Mesenchymal stem cell (in vitro differentiated cells and primary cell): ENCODE results near the gene MARK4. TPM values are rescaled to one million over a fixed set of nuclear protein-coding genes. Genes with fewer than 3 reads are reported as not detected.

Experiments used
- DNase-seq: peaks from one replicate; pipeline ENCODE4 v3.0.0-alpha.2; 2013
- H2AFZ ChIP-seq: one replicate; pipeline ENCODE4 v1.6.1; 2013; ENCODE audit warnings: low read depth, mild to moderate bottlenecking, control low read depth, inconsistent platforms, low read length, moderate library complexity
- H2AK5ac ChIP-seq: 2 replicates; pipeline ENCODE4 v1.6.1; 2013; ENCODE audit warnings: low read length, moderate library complexity, mild to moderate bottlenecking, inconsistent platforms; ENCODE audit not compliant: severe bottlenecking
- H2BK120ac ChIP-seq: one replicate; pipeline ENCODE4 v1.6.1; 2013; ENCODE audit warnings: low read depth, mild to moderate bottlenecking, inconsistent platforms, low read length, moderate library complexity
- H2BK12ac ChIP-seq, 2 experiments: one replicate each; pipeline ENCODE4 v1.6.1; 2013; ENCODE audit warnings: inconsistent platforms in 2 of 2, low read length in 2 of 2, mild to moderate bottlenecking in 2 of 2, moderate library complexity in 2 of 2, control low read depth in 1 of 2
- H2BK15ac ChIP-seq: one replicate; pipeline ENCODE4 v1.6.1; 2013; ENCODE audit warnings: mild to moderate bottlenecking, low read depth, inconsistent platforms; ENCODE audit not compliant: poor library complexity, severe bottlenecking
- H2BK5ac ChIP-seq: 2 replicates; pipeline ENCODE4 v1.6.1; 2013; ENCODE audit warnings: low read depth, mild to moderate bottlenecking, low read length, control low read depth, inconsistent platforms; ENCODE audit not compliant: poor library complexity, severe bottlenecking
- H3K14ac ChIP-seq, 2 experiments: one replicate each; pipeline ENCODE4 v1.6.1; 2013; ENCODE audit warnings: inconsistent platforms in 2 of 2, low read length in 2 of 2, control low read depth in 1 of 2, mild to moderate bottlenecking in 1 of 2, moderate library complexity in 1 of 2
- H3K18ac ChIP-seq, 2 experiments: one replicate each; pipeline ENCODE4 v1.6.1; 2013; ENCODE audit warnings: inconsistent platforms in 2 of 2, low read length in 2 of 2, control low read depth in 1 of 2, low read depth in 1 of 2, mild to moderate bottlenecking in 1 of 2
- H3K23ac ChIP-seq, 2 experiments: one replicate each; pipeline ENCODE4 v1.6.1; 2013; ENCODE audit warnings: inconsistent platforms in 2 of 2, low read length in 2 of 2, mild to moderate bottlenecking in 2 of 2, moderate library complexity in 2 of 2, control low read depth in 1 of 2
- H3K27ac ChIP-seq: 2 replicates; pipeline ENCODE4 v1.5.1; 2013; ENCODE audit warnings: mild to moderate bottlenecking, moderate library complexity, low read length, control low read depth, inconsistent platforms; ENCODE audit not compliant: poor library complexity, severe bottlenecking
- H3K27me3 ChIP-seq, 2 experiments: 2 replicates each; pipeline versions ENCODE4 v1.6.1 to v1.7.0; 2013; ENCODE audit warnings: low read length in 2 of 2, mild to moderate bottlenecking in 2 of 2, moderate library complexity in 2 of 2, control low read depth in 1 of 2, inconsistent platforms in 1 of 2; ENCODE audit not compliant: control insufficient read depth in 1 of 2, insufficient read depth in 1 of 2
- H3K36me3 ChIP-seq, 2 experiments: 2 replicates each; pipeline versions ENCODE4 v1.6.1 to v1.7.0; 2013; ENCODE audit warnings: low read length in 2 of 2, control low read depth in 1 of 2, inconsistent platforms in 1 of 2, low read depth in 1 of 2, mild to moderate bottlenecking in 1 of 2; ENCODE audit not compliant: insufficient read depth in 2 of 2, control insufficient read depth in 1 of 2
- H3K4ac ChIP-seq, 2 experiments: one replicate each; pipeline ENCODE4 v1.6.1; 2013; ENCODE audit warnings: inconsistent platforms in 2 of 2, low read length in 2 of 2, mild to moderate bottlenecking in 2 of 2, moderate library complexity in 2 of 2, control low read depth in 1 of 2, low read depth in 1 of 2
- H3K4me1 ChIP-seq: 2 replicates; pipeline ENCODE4 v1.6.1; 2013; ENCODE audit warnings: low read depth, low read length, control low read depth; ENCODE audit not compliant: control insufficient read depth, insufficient read depth
- H3K4me2 ChIP-seq: 2 replicates; pipeline ENCODE4 v1.6.1; 2013; ENCODE audit warnings: low read length, mild to moderate bottlenecking, inconsistent platforms; ENCODE audit not compliant: poor library complexity, severe bottlenecking
- H3K4me3 ChIP-seq, 2 experiments: 2 replicates each; pipeline versions ENCODE4 v1.5.1 to v1.7.0; 2013; ENCODE audit warnings: low read length in 2 of 2, mild to moderate bottlenecking in 2 of 2, control low read depth in 1 of 2, low read depth in 1 of 2; ENCODE audit not compliant: insufficient read depth in 1 of 2
- H3K79me1 ChIP-seq: replicated peaks from 2 replicates; pipeline ENCODE4 v1.6.1; 2013; ENCODE audit warnings: mild to moderate bottlenecking, control low read depth, low read length, inconsistent platforms; ENCODE audit not compliant: poor library complexity, severe bottlenecking
- H3K9ac ChIP-seq: 2 replicates; pipeline ENCODE4 v1.7.0; 2013; ENCODE audit warnings: mild to moderate bottlenecking, low read length, moderate library complexity
- H3K9me3 ChIP-seq: 2 replicates; pipeline ENCODE4 v1.7.0; 2013; ENCODE audit warnings: mild to moderate bottlenecking, low read length; ENCODE audit not compliant: control insufficient read depth
- H4K8ac ChIP-seq: one replicate; pipeline ENCODE4 v1.6.1; 2013; ENCODE audit warnings: inconsistent platforms, mild to moderate bottlenecking, low read length, moderate library complexity
- H4K91ac ChIP-seq: one replicate; pipeline ENCODE4 v1.6.1; 2013; ENCODE audit warnings: mild to moderate bottlenecking, low read length, inconsistent platforms
- whole genome bisulfite sequencing: methylation state at CpG from one replicate; pipeline ENCODE4 v1.1.7; 2013; ENCODE audit warnings: mixed read lengths; 5-methylcytosine and 5-hydroxymethylcytosine counted together
- polyA plus RNA-seq, 2 experiments: library from polyadenylated mRNA; stranded (reverse); fragments of 200-250 nt; gene quantifications; one replicate each; pipeline ENCODE4 v1.2.3, GENCODE V29; 2013

MARK4 gene
- polyA plus RNA-seq (2013, experiment 1 of 2), result 36.1 TPM
- polyA plus RNA-seq (2013, experiment 2 of 2), result 35.6 TPM

DNA sequence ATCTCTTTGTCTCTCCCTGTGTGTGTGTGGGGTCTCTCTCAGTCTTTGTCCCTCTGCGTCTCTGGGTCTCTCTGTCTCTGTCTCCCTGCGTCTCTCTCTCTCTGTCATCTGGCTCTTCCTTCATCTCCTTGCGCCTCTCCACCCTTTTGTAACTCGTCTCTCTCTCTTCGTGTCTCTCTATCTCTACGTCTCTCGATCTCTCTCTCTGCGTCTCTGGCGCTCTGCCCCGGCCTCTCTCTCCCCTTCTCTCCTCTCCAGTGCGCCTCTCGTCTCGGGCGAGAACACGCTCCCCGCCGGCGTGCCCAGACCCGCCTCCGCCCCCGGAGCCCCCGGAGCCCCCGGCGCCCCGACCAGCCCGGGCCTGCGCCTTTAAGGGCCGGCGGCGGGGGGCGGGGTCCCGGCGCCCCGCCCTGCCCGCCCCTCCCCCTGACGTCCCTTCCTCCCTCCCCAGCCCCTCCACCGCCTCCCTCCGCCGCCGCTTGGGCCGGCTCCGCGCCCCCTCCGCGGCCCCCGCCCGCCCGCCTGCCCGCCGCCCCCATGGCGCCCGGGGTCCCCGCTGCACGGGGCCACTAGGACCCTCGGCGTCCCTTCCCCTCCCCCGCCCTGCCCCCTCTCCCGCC lies at the start of gene MARK4:
Gene MARK4, plus strand, starts transcription at position 440 of the 620 bp plus-strand sequence. CDS start 318 bp downstream, outside the sequence.
- DNase-seq, result peak; percentile 61
- peaks cover 9 to 21% of the 10 kb centered on the region in 2 experiments for H3K36me3 ChIP-seq

DNA sequence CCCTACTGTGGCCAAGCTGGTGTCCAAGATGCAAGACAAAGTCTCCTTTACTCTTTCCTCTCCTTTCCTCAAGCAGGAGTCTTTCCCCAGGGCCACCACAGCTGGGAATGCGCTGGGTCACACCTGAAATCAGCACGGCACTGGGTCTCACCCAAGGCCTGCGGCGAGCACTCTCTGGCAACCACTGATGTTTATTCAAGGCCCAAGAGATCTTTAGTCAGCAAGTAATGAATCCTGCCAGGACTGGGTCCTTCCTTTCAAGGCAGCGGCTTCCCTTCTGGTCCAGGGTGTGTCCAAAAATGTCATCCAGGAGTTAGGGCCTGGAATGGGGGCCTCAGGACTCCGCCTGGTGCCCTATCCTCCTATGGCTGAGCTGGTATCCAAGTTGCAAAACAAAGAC lies 48.4 kb upstream of the MARK4 start:
- no peaks in the 10 kb centered on the region for H3K79me1 ChIP-seq
- no peak overlapping the region for H3K23ac ChIP-seq
- no peak overlapping the region for H4K91ac ChIP-seq
- no peak overlapping the region for H3K9ac ChIP-seq
- H4K8ac ChIP-seq, result no peak overlapping the region
- WGBS, result 87% methylated on average over 6 of the region's 6 CpGs
- no peak overlapping the region for H2BK15ac ChIP-seq
- DNase-seq, result no peak
- no peak overlapping the region for H3K4me3 ChIP-seq
- H3K9me3 ChIP-seq, result no peaks in the 10 kb centered on the region
- H3K27me3 ChIP-seq, result no peaks in the 10 kb centered on the region
- H3K14ac ChIP-seq, result no peak overlapping the region
- H3K27ac ChIP-seq, result no peak overlapping the region
- H3K18ac ChIP-seq, result no peak overlapping the region
- no peak overlapping the region for H2BK5ac ChIP-seq
- no peak overlapping the region for H2AFZ ChIP-seq
- no peak overlapping the region for H3K4me2 ChIP-seq
- H2BK120ac ChIP-seq, result no peak overlapping the region
- H3K36me3 ChIP-seq, result no peaks in the 10 kb centered on the region
- no peak overlapping the region for H2BK12ac ChIP-seq
- no peak overlapping the region for H2AK5ac ChIP-seq
- H3K4me1 ChIP-seq, result no peaks in the 10 kb centered on the region
- no peak overlapping the region for H3K4ac ChIP-seq

More for the DNA sequence above, at the start of gene MARK4:
- Histone ChIP-seq H2BK12ac (peak within 1 kb of the TSS in 1 of 2 experiments; percentile 69), H3K9ac (peak within 1 kb of the TSS; percentile 91), H3K4me1 (peaks cover 37% of the 10 kb centered on the region), H2AFZ (peak within 1 kb of the TSS; percentile 81), H4K91ac (peak within 1 kb of the TSS; percentile 41), H2BK5ac (peak within 1 kb of the TSS; percentile 58), H3K14ac (peak within 1 kb of the TSS; percentile 87 to 96), H2BK120ac (peak within 1 kb of the TSS; percentile 88), H3K27ac (peak within 1 kb of the TSS; percentile 53), H3K79me1 (peaks cover 18% of the 10 kb centered on the region), H3K27me3 (peaks cover 0 to 4% of the 10 kb centered on the region in 2 experiments), H2BK15ac (peak within 1 kb of the TSS; percentile 44), H3K4ac (peak within 1 kb of the TSS; percentile 53 to 97), H3K23ac (peak within 1 kb of the TSS in 1 of 2 experiments; percentile 38), H3K9me3 (no peaks in the 10 kb centered on the region), H3K4me2 (peak within 1 kb of the TSS; percentile 91), H3K18ac (peak within 1 kb of the TSS; percentile 45 to 89), H4K8ac (peak within 1 kb of the TSS; percentile 76), H2AK5ac (peak within 1 kb of the TSS; percentile 32), H3K4me3 (peak within 1 kb of the TSS; percentile 82 to 88)
- WGBS, result under 1% methylated on average over 15 of the region's 58 CpGs

DNA sequence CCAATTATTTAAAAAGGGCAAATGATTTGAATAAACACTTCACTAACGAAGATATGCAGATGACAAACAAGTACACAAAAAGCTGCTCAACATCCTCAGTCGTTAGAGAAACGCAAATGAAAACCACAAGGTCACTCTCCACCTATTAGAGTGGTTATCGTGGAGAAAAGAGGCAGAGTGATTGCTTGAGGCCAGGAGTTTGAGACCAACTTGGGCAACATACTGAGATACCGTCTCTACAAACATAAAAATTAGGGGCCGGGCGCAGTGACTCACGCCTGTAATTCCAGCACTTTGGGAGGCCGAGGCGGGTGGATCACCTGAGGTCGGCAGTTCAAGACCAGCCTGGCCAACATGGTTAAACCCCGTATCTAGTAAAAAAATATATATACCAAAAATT lies 45.3 kb upstream of the MARK4 start:
- WGBS, result 75% methylated on average over 10 of the region's 12 CpGs

DNA sequence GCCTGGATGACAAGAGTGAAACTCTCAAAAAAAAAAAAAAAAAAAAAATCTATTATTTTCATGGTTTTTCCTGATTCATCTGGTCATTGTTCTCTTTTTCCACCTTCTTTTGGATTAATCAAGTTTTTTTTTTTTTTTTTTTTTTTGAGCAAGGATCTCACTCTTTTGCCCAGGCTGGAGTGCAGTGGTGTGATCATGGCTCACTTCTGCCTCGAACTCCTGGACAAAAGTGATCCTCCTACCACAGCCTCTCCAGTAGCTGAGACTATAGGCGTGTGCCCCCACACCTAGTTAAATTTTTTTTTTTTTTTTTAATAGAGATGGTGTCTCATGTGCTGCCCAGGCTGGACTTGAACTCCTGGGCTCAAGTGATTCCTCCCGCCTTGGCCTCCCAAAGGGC lies 44.7 kb upstream of the MARK4 start:
- Histone ChIP-seq H2BK12ac (no peak overlapping the region), H4K91ac (no peak overlapping the region), H3K27me3 (peaks cover 0 to 5% of the 10 kb centered on the region in 2 experiments), H3K14ac (no peak overlapping the region), H3K4me2 (no peak overlapping the region), H3K9ac (no peak overlapping the region), H3K4ac (no peak overlapping the region), H3K23ac (no peak overlapping the region), H3K79me1 (no peaks in the 10 kb centered on the region), H4K8ac (no peak overlapping the region), H2AFZ (no peak overlapping the region), H3K4me3 (no peak overlapping the region), H2BK5ac (no peak overlapping the region), H3K36me3 (no peaks in the 10 kb centered on the region), H3K18ac (no peak overlapping the region), H3K9me3 (no peaks in the 10 kb centered on the region), H2BK120ac (no peak overlapping the region), H2AK5ac (no peak overlapping the region), H2BK15ac (no peak overlapping the region), H3K4me1 (no peaks in the 10 kb centered on the region), H3K27ac (no peak overlapping the region)
- no peak for DNase-seq
- WGBS, result 83% methylated on average over 1 of the region's 3 CpGs

More for the DNA sequence above, 45.3 kb upstream of the MARK4 start:
- Histone ChIP-seq H3K36me3 (no peaks in the 10 kb centered on the region), H3K27ac (no peak overlapping the region), H3K23ac (no peak overlapping the region), H3K27me3 (peaks cover 0 to 2% of the 10 kb centered on the region in 2 experiments), H2BK15ac (no peak overlapping the region), H2AK5ac (no peak overlapping the region), H3K4me3 (no peak overlapping the region), H3K4me2 (no peak overlapping the region), H4K91ac (no peak overlapping the region), H3K4me1 (no peaks in the 10 kb centered on the region), H3K79me1 (no peaks in the 10 kb centered on the region), H2AFZ (no peak overlapping the region), H4K8ac (no peak overlapping the region), H2BK5ac (no peak overlapping the region), H3K4ac (no peak overlapping the region), H2BK12ac (no peak overlapping the region), H3K14ac (no peak overlapping the region), H3K9me3 (no peaks in the 10 kb centered on the region), H3K9ac (no peak overlapping the region), H2BK120ac (no peak overlapping the region), H3K18ac (no peak overlapping the region)
- DNase-seq, result no peak
